Measurements from ENCODE around the gene STX8.
"Not testable (repeated sequence)": the region's sequence is repeated elsewhere in the genome, so short reads cannot be mapped to it uniquely, and the experiment has no call there.

Gene STX8

GRCh38 chr17:9598661-9599060 lies 23.0 kb upstream of the STX8 start:
- POLR2A ChIA-PET: no interaction called here
- H3K36me3 ChIP-seq (ENCODE audit: control insufficient read depth in 2 of 2, insufficient read depth in 1 of 2, low read length in 2 of 2): no peaks in the 10 kb centered on the region
- H3K27ac ChIP-seq (ENCODE audit: extremely low read depth, low read depth, low read length): no peak overlapping the region
- TF ChIP-seq ZNF600 (tag by site-specific recombination; IDR thresholded peaks at IDR 0.05) (no peak), ZNF324 (tag by site-specific recombination; IDR thresholded peaks at IDR 0.05) (no peak), ZBTB17 (tag by site-specific recombination; IDR thresholded peaks at IDR 0.05) (no peak), HIC1 (tag by site-specific recombination; IDR thresholded peaks at IDR 0.05) (no peak), ZNF366 (tag by site-specific recombination; conservative IDR thresholded peaks at IDR 0.05) (no peak), ZIC2 (tag by site-specific recombination; IDR thresholded peaks at IDR 0.05) (no peak), HOXD13 (CRISPR knock-in tag; IDR thresholded peaks at IDR 0.05; ENCODE audit: borderline replicate concordance) (no peak), BCL11A (tag by site-specific recombination; IDR thresholded peaks at IDR 0.05; ENCODE audit: low read depth) (no peak), ZNF585B (tag by site-specific recombination; IDR thresholded peaks at IDR 0.05) (no peak), ZNF658 (tag by site-specific recombination; IDR thresholded peaks at IDR 0.05) (no peak), ZNF19 (tag by site-specific recombination; IDR thresholded peaks at IDR 0.05; ENCODE audit: low read depth) (no peak), ZNF639 (tag by site-specific recombination; IDR thresholded peaks at IDR 0.05) (no peak), ZNF174 (tag by site-specific recombination; IDR thresholded peaks at IDR 0.05) (no peak), KLF17 (tag by site-specific recombination; IDR thresholded peaks at IDR 0.05) (no peak), ZFP69B (tag by site-specific recombination; IDR thresholded peaks at IDR 0.05) (no peak), KLF8 (tag by site-specific recombination; IDR thresholded peaks at IDR 0.05) (no peak), ZNF26 (tag by site-specific recombination; IDR thresholded peaks at IDR 0.05) (no peak), ZSCAN5A (tag by site-specific recombination; IDR thresholded peaks at IDR 0.05) (no peak)
- H3K9me3 ChIP-seq (ENCODE audit: control insufficient read depth, insufficient read depth, low read depth, low read length): no peaks in the 10 kb centered on the region
- no peak overlapping the region for H3K4me3 ChIP-seq (ENCODE audit: low read depth, low read length)
- CTCF ChIA-PET: no interaction called here
- no peaks in the 10 kb centered on the region for H3K4me1 ChIP-seq (ENCODE audit: control insufficient read depth, insufficient read depth, low read length)

GRCh38 chr17:9597638-9598037 lies 22.0 kb upstream of the STX8 start:
- H3K4me1 ChIP-seq (ENCODE audit: control insufficient read depth, insufficient read depth, low read length); H3K27ac ChIP-seq (ENCODE audit: extremely low read depth, low read depth, low read length); H3K4me3 ChIP-seq (ENCODE audit: low read depth, low read length); POLR2A ChIA-PET; H3K9me3 ChIP-seq (ENCODE audit: control insufficient read depth, insufficient read depth, low read depth, low read length); H3K36me3 ChIP-seq (ENCODE audit: control insufficient read depth in 2 of 2, insufficient read depth in 1 of 2, low read length in 2 of 2): not testable (repeated sequence)
- CTCF ChIA-PET: interaction anchor here (0.5 to 3.1 kb wide), 3 partner anchors 20 to 232 kb away, joined by 3 to 9 read pairs (median 3); no protein-coding TSS in a partner anchor
- TF ChIP-seq ZNF596 (tag by site-specific recombination; IDR thresholded peaks at IDR 0.05): peak; percentile 95

Measured in HEK293 (cell line).